GM12892 (cell line): ENCODE measurements around the gene IGSF5.

Source experiments
- POLR2A ChIP-seq: IDR thresholded peaks from 2 replicates; pipeline ENCODE4 v1.6.1; 2011; ENCODE audit warnings: low read depth, low read length, control low read depth
- TAF1 ChIP-seq: IDR thresholded peaks from 2 replicates; pipeline ENCODE4 v1.6.1; 2011; ENCODE audit warnings: low read depth, mild to moderate bottlenecking, control low read depth, low read length, borderline replicate concordance

DNA sequence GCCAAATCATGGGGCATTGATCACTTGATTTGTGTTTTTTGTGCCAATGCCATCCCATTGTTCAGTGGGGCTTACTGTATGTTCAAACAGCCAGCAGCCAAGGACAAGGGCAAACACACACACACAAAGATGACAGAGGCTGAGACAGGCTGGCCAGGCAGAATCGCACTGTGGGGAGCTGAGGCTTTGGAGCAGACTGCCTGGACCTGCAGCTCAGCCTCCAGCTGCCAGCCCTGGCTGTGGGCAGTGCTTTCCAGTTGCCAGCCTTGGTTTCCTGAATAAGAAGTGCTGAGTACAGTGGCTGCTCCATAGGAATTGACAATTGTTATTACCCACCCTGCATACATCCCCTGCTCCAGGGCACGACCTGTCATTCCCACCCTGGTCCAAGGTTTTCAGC is 105.3 kb downstream of the IGSF5 start:
- no peak for TF ChIP-seq POLR2A
- TF ChIP-seq TAF1: no peak
